B cell (primary cell): ENCODE measurements around the gene HADHB. TPM values are rescaled to one million over a fixed set of nuclear protein-coding genes. Genes with fewer than 3 reads are reported as not detected.

Experiments
- ATAC-seq: fragments of 200-7000 bp; cut with Tn5 transposase; one replicate; pipeline ENCODE4 v1.10.0; 2021; ENCODE audit warnings: low read depth, mild to moderate bottlenecking, moderate number of reproducible peaks, moderate library complexity
- CTCF ChIA-PET: fragments of 350-600 bp; sonication (Branson Sonifier 250); formaldehyde crosslinking; loops from one replicate; lab custom pipeline; 2021; ENCODE audit warnings: antibody characterized with exemption, inconsistent platforms; lab: Charles Lee
- POLR2A ChIA-PET: fragments of 350-600 bp; sonication (Branson Sonifier 250); formaldehyde crosslinking; loops from one replicate; lab custom pipeline; 2021; ENCODE audit warnings: antibody characterized with exemption; lab: Charles Lee
- DNase-seq: peaks from one replicate; pipeline ENCODE4 v3.0.0; 2013
- H2AFZ ChIP-seq: 2 replicates; pipeline ENCODE4 v1.6.1; 2012; ENCODE audit warnings: mild to moderate bottlenecking, low read depth, low read length; ENCODE audit not compliant: insufficient read depth, poor library complexity, severe bottlenecking
- H3K27ac ChIP-seq, 2 donors: 1 replicate in 1 of 2; 2 replicates in 1 of 2; pipeline ENCODE4 v1.5.1; 2012 to 2013; ENCODE audit warnings: low read length in 2 of 2, mild to moderate bottlenecking in 2 of 2, moderate library complexity in 1 of 2
- H3K27me3 ChIP-seq, 4 experiments: fragments of 200-600 bp in 1 of 4; sonication (generic) in 1 of 4; replicated peaks in 1 of 4; 1 replicate in 2 of 4; 2 replicates in 2 of 4; pipeline versions ENCODE4 v1.6.1 to v1.7.0; 2013 to 2016; ENCODE audit warnings: low read length in 3 of 4, mild to moderate bottlenecking in 2 of 4, mixed read lengths in 1 of 4, moderate library complexity in 1 of 4; ENCODE audit not compliant: insufficient read depth in 4 of 4, control insufficient read depth in 3 of 4; ENCODE audit errors: control extremely low read depth in 1 of 4
- H3K36me3 ChIP-seq, 2 experiments: replicated peaks in 1 of 2; 1 replicate in 1 of 2; 2 replicates in 1 of 2; pipeline versions ENCODE4 v1.6.1 to v1.7.1; 2013; ENCODE audit warnings: low read length in 1 of 2; ENCODE audit not compliant: insufficient read depth in 2 of 2, control insufficient read depth in 1 of 2; ENCODE audit errors: control extremely low read depth in 1 of 2, extremely low read depth in 1 of 2
- H3K4me1 ChIP-seq, 2 donors: fragments of 200-600 bp in 1 of 2; sonication (generic) in 1 of 2; 1 replicate in 1 of 2; 2 replicates in 1 of 2; pipeline versions ENCODE4 v1.5.1 to v1.6.1; 2013 to 2017; ENCODE audit warnings: low read length in 2 of 2; ENCODE audit not compliant: control insufficient read depth in 2 of 2, insufficient read depth in 2 of 2
- H3K4me2 ChIP-seq: replicated peaks from 2 replicates; pipeline ENCODE3; 2012; ENCODE audit warnings: mild to moderate bottlenecking, low read depth, low read length; ENCODE audit not compliant: poor library complexity, severe bottlenecking
- H3K4me3 ChIP-seq, 5 experiments: fragments of 200-600 bp in 1 of 5; sonication (generic) in 1 of 5; 1 replicate in 3 of 5; 2 replicates in 2 of 5; pipeline versions ENCODE4 v1.5.1 to v1.7.0; 2011 to 2016; ENCODE audit warnings: low read length in 4 of 5, mild to moderate bottlenecking in 4 of 5, low read depth in 2 of 5, control low read depth in 1 of 5, moderate library complexity in 1 of 5; ENCODE audit not compliant: insufficient read depth in 1 of 5; ENCODE audit errors: control extremely low read depth in 1 of 5, extremely low read depth in 1 of 5
- H3K79me2 ChIP-seq: fragments of 200-600 bp; sonication (generic); one replicate; pipeline ENCODE4 v1.6.0; 2016; ENCODE audit warnings: low read length; ENCODE audit not compliant: control insufficient read depth, insufficient read depth
- H3K9ac ChIP-seq: fragments of 200-600 bp; sonication (generic); 2 replicates; pipeline ENCODE4 v1.6.1; 2017; ENCODE audit warnings: mild to moderate bottlenecking, low read length, moderate library complexity
- H3K9me3 ChIP-seq, 3 donors: one replicate each; pipeline versions ENCODE4 v1.6.1 to v1.7.1; 2013; ENCODE audit warnings: low read length in 2 of 3; ENCODE audit not compliant: control insufficient read depth in 2 of 3, insufficient read depth in 1 of 3; ENCODE audit errors: control extremely low read depth in 1 of 3
- H4K20me1 ChIP-seq: 2 replicates; pipeline ENCODE4 v1.6.0; 2012; ENCODE audit warnings: mild to moderate bottlenecking, low read length; ENCODE audit not compliant: insufficient read depth, control insufficient read depth, poor library complexity, severe bottlenecking
- H3K27ac Mint-ChIP-seq: one replicate; pipeline ENCODE4 v1.8.0; 2021; ENCODE audit warnings: mixed read lengths
- H3K27me3 Mint-ChIP-seq: one replicate; pipeline ENCODE4 v1.8.0; 2021; ENCODE audit warnings: mixed read lengths
- H3K4me1 Mint-ChIP-seq: one replicate; pipeline ENCODE4 v1.8.0; 2021; ENCODE audit warnings: mixed read lengths
- H3K4me3 Mint-ChIP-seq: one replicate; pipeline ENCODE4 v1.8.0; 2021; ENCODE audit warnings: mixed read lengths
- H3K9me3 Mint-ChIP-seq: one replicate; pipeline ENCODE4 v1.8.0; 2022; ENCODE audit warnings: mixed read lengths; ENCODE audit not compliant: insufficient read depth
- EZH2 ChIP-seq: IDR thresholded peaks from 2 replicates; pipeline ENCODE4 v1.6.1; 2012; ENCODE audit warnings: borderline replicate concordance, low read depth, mild to moderate bottlenecking, moderate library complexity, low read length; ENCODE audit not compliant: insufficient read depth, poor library complexity, severe bottlenecking
- WGBS: methylation state at CpG from one replicate; pipeline ENCODE4 v1.1.5; 2013; ENCODE audit warnings: missing lambda C conversion rate; ENCODE audit not compliant: insufficient coverage; 5-methylcytosine and 5-hydroxymethylcytosine counted together
- intact Hi-C: fragments of 100-400 bp; cut with micrococcal nuclease; formaldehyde crosslinking; loops from one replicate; pipeline ENCODE4 v1.10.0; 2022
- polyA plus RNA-seq: library from polyadenylated mRNA; depleted of rRNA; stranded (reverse); fragments of >200 nt; gene quantifications from 2 replicates; pipeline ENCODE4 v1.2.3, GENCODE V29; 2012
- total RNA-seq, 2 donors: library from RNA; stranded (reverse); fragments of 120-200 nt in 1 of 2; gene quantifications; 1 replicate in 1 of 2; 2 replicates in 1 of 2; pipeline versions ENCODE4 v1.2.3 to v1.2.4, GENCODE V29; 2013 to 2022
- TF ChIP-seq, protein P1 (sequence below): fragments of 200-600 bp; IDR thresholded peaks from one replicate; pipeline ENCODE4 v1.8.0; 2022; ENCODE audit warnings: antibody characterized with exemption, mild to moderate bottlenecking

HADHB gene
- total and polyA plus RNA-seq, 2 donors (not counting 1 experiment from before 2014, with no cell fraction given) = 40.6 to 64.2 TPM

DNA sequence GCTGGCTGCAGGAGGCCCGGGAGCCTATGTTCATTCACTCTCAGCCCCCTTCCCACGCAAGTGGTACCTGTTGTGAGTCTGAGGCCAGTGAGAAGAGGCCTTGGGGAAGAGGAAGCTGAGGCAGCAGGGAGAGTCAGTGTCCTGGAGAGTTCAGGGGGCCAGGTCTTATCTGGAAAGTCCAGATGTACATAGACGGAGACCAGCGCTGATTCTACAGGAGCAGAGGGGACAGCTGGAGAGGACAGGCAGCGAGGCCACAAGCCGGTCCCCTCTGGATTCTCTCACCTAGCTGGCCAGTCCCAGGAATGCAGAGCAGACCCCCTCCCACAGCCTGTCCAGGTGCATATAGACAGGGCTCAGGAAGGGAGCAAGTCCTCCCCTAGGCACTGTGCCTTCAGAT, 72.1 kb downstream of the HADHB start:
- WGBS = 94% methylated on average over 5 of the region's 6 CpGs
- intact Hi-C loops = no loop called here
- Mint-ChIP-seq H3K27me3 (no peaks in the 10 kb centered on the region), H3K9me3 (no peaks in the 10 kb centered on the region), H3K4me3 (no peak overlapping the region), H3K4me1 (no peaks in the 10 kb centered on the region), H3K27ac (no peak overlapping the region)
- no peak for DNase-seq
- no peaks in the 10 kb centered on the region for H3K36me3 ChIP-seq
- H3K27me3 ChIP-seq = no peaks in the 10 kb centered on the region
- H3K79me2 ChIP-seq = no peaks in the 10 kb centered on the region
- ATAC-seq = no peak
- H3K9me3 ChIP-seq = no peaks in the 10 kb centered on the region
- H2AFZ ChIP-seq = no peak overlapping the region
- H3K4me2 ChIP-seq = no peak overlapping the region
- H3K9ac ChIP-seq = no peak overlapping the region
- POLR2A ChIA-PET = no interaction called here
- H3K27ac ChIP-seq = no peak overlapping the region
- no peaks in the 10 kb centered on the region for H3K4me1 ChIP-seq
- no peaks in the 10 kb centered on the region for H4K20me1 ChIP-seq
- TF ChIP-seq EZH2 = no peak
- TF ChIP-seq, protein P1, sequence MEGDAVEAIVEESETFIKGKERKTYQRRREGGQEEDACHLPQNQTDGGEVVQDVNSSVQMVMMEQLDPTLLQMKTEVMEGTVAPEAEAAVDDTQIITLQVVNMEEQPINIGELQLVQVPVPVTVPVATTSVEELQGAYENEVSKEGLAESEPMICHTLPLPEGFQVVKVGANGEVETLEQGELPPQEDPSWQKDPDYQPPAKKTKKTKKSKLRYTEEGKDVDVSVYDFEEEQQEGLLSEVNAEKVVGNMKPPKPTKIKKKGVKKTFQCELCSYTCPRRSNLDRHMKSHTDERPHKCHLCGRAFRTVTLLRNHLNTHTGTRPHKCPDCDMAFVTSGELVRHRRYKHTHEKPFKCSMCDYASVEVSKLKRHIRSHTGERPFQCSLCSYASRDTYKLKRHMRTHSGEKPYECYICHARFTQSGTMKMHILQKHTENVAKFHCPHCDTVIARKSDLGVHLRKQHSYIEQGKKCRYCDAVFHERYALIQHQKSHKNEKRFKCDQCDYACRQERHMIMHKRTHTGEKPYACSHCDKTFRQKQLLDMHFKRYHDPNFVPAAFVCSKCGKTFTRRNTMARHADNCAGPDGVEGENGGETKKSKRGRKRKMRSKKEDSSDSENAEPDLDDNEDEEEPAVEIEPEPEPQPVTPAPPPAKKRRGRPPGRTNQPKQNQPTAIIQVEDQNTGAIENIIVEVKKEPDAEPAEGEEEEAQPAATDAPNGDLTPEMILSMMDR = no peak
- CTCF ChIA-PET = interaction anchor here (2.0 kb wide), 1 partner anchor 14 kb away, joined by 5 read pairs; no protein-coding TSS in a partner anchor
- H3K4me3 ChIP-seq = no peak overlapping the region

DNA sequence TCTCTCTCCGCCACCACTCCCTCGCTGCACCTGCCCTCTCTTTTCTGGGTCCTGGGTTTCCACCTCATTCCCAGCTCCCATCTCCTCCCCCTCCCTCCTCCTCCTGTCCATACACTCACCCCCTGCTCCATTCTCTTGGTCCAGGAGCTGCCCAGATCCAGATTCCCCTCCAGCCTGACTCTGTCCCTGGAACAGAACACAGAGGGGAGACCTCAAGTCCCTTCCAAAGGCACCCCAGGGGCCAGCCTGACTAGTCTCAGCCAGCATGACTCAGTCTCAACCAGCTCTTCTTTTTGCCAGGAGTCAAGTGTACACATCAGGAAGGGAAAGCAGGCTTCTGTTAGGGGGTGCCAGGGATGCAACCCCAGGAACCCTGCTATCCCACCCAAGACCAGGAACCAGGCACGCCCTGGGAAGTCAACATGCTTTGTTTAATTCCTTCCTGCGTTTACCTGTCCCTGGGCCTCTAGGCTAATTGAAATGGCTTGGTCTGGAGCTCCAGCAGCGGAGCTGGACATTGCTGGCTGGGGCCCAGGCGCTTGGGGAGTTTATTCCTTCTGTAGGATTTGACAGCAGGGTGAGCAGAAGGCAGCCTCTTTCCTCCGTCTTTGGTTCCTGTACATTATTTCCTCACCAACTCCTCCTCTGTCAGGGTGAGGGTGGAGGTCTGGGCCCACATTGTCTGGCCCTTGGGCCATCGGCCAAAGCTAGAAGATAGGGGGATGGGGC, 72.8 kb downstream of the HADHB start:
- Histone ChIP-seq H3K4me1 (no peaks in the 10 kb centered on the region), H3K4me2 (no peak overlapping the region), H3K9me3 (no peaks in the 10 kb centered on the region), H3K9ac (no peak overlapping the region), H4K20me1 (no peaks in the 10 kb centered on the region), H3K36me3 (no peaks in the 10 kb centered on the region), H3K27me3 (no peaks in the 10 kb centered on the region), H2AFZ (no peak overlapping the region), H3K4me3 (no peak overlapping the region), H3K79me2 (no peaks in the 10 kb centered on the region), H3K27ac (no peak overlapping the region)
- DNase-seq = no peak
- TF ChIP-seq EZH2 = no peak
- TF ChIP-seq, protein P1 = no peak
- ATAC-seq = no peak
- WGBS = 91% methylated on average over 3 of the region's 8 CpGs
- no peaks in the 10 kb centered on the region for H3K9me3 Mint-ChIP-seq
- POLR2A ChIA-PET = no interaction called here
- intact Hi-C loops = no loop called here
- no peak overlapping the region for H3K27ac Mint-ChIP-seq
- H3K4me1 Mint-ChIP-seq = no peaks in the 10 kb centered on the region
- H3K27me3 Mint-ChIP-seq = no peaks in the 10 kb centered on the region
- no peak overlapping the region for H3K4me3 Mint-ChIP-seq
- CTCF ChIA-PET = no interaction called here
